Measurements from ENCODE around the gene INPP4B.

Gene INPP4B

GRCh38 chr4:142701017-142701416, 145.1 kb downstream of the INPP4B start:
- no peak overlapping the region for H3K4ac ChIP-seq (ENCODE audit: low read depth in 1 of 2, low read length in 2 of 2)
- H3K4me2 ChIP-seq (ENCODE audit: low read length, poor library complexity, severe bottlenecking), result no peak overlapping the region
- H3K27ac ChIP-seq (ENCODE audit: low read length, poor library complexity, severe bottlenecking), result no peak overlapping the region
- no peaks in the 10 kb centered on the region for H3K9me3 ChIP-seq (ENCODE audit: control insufficient read depth, low read length)
- H3K9ac ChIP-seq (ENCODE audit: low read length), result no peak overlapping the region
- H4K8ac ChIP-seq (ENCODE audit: low read length), result no peak overlapping the region
- H2BK15ac ChIP-seq (ENCODE audit: low read depth, poor library complexity, severe bottlenecking), result no peak overlapping the region
- no peak overlapping the region for H2BK120ac ChIP-seq (ENCODE audit: low read depth, low read length)
- H2AFZ ChIP-seq (ENCODE audit: low read depth, low read length), result no peak overlapping the region
- H3K14ac ChIP-seq (ENCODE audit: low read length in 2 of 2), result no peak overlapping the region
- no peak overlapping the region for H2BK5ac ChIP-seq (ENCODE audit: low read depth, low read length, poor library complexity, severe bottlenecking)
- H3K4me3 ChIP-seq (ENCODE audit: insufficient read depth in 1 of 2, low read depth in 1 of 2, low read length in 2 of 2), result no peak overlapping the region
- H3K4me1 ChIP-seq (ENCODE audit: control insufficient read depth, insufficient read depth, low read depth, low read length), result no peaks in the 10 kb centered on the region
- no peaks in the 10 kb centered on the region for H3K36me3 ChIP-seq (ENCODE audit: control insufficient read depth in 1 of 2, insufficient read depth in 2 of 2, low read depth in 1 of 2, low read length in 2 of 2)
- no peak overlapping the region for H4K91ac ChIP-seq (ENCODE audit: low read length)
- H2AK5ac ChIP-seq (ENCODE audit: low read length, severe bottlenecking), result no peak overlapping the region
- no peak overlapping the region for H3K23ac ChIP-seq (ENCODE audit: low read length in 2 of 2)
- no peak overlapping the region for H3K18ac ChIP-seq (ENCODE audit: low read depth in 1 of 2, low read length in 2 of 2)
- no peaks in the 10 kb centered on the region for H3K27me3 ChIP-seq (ENCODE audit: control insufficient read depth in 1 of 2, insufficient read depth in 1 of 2, low read length in 2 of 2)
- no peak for DNase-seq
- H2BK12ac ChIP-seq (ENCODE audit: low read length in 2 of 2), result no peak overlapping the region
- no peaks in the 10 kb centered on the region for H3K79me1 ChIP-seq (replicated peaks; ENCODE audit: low read length, poor library complexity, severe bottlenecking)

- H3K27me3 ChIP-seq (ENCODE audit: control insufficient read depth in 1 of 2, insufficient read depth in 1 of 2, low read length in 2 of 2), result no peaks in the 10 kb centered on the region
- no peak overlapping the region for H3K27ac ChIP-seq (ENCODE audit: low read length, poor library complexity, severe bottlenecking)
- H3K9ac ChIP-seq (ENCODE audit: low read length), result no peak overlapping the region
- H4K8ac ChIP-seq (ENCODE audit: low read length), result no peak overlapping the region
- H3K4ac ChIP-seq (ENCODE audit: low read depth in 1 of 2, low read length in 2 of 2), result no peak overlapping the region
- no peak overlapping the region for H3K23ac ChIP-seq (ENCODE audit: low read length in 2 of 2)
- H2BK15ac ChIP-seq (ENCODE audit: low read depth, poor library complexity, severe bottlenecking), result no peak overlapping the region
- no peak overlapping the region for H2BK12ac ChIP-seq (ENCODE audit: low read length in 2 of 2)
- H3K9me3 ChIP-seq (ENCODE audit: control insufficient read depth, low read length), result no peaks in the 10 kb centered on the region
- no peaks in the 10 kb centered on the region for H3K36me3 ChIP-seq (ENCODE audit: control insufficient read depth in 1 of 2, insufficient read depth in 2 of 2, low read depth in 1 of 2, low read length in 2 of 2)
- H3K4me3 ChIP-seq (ENCODE audit: insufficient read depth in 1 of 2, low read depth in 1 of 2, low read length in 2 of 2), result no peak overlapping the region
- no peak overlapping the region for H4K91ac ChIP-seq (ENCODE audit: low read length)
- H3K18ac ChIP-seq (ENCODE audit: low read depth in 1 of 2, low read length in 2 of 2), result no peak overlapping the region
- H2AFZ ChIP-seq (ENCODE audit: low read depth, low read length), result no peak overlapping the region
- H3K4me1 ChIP-seq (ENCODE audit: control insufficient read depth, insufficient read depth, low read depth, low read length), result no peaks in the 10 kb centered on the region
- no peak overlapping the region for H2BK5ac ChIP-seq (ENCODE audit: low read depth, low read length, poor library complexity, severe bottlenecking)
- no peak overlapping the region for H2BK120ac ChIP-seq (ENCODE audit: low read depth, low read length)
- H3K14ac ChIP-seq (ENCODE audit: low read length in 2 of 2), result no peak overlapping the region
- no peak overlapping the region for H3K4me2 ChIP-seq (ENCODE audit: low read length, poor library complexity, severe bottlenecking)
- H3K79me1 ChIP-seq (replicated peaks; ENCODE audit: low read length, poor library complexity, severe bottlenecking), result no peaks in the 10 kb centered on the region
- H2AK5ac ChIP-seq (ENCODE audit: low read length, severe bottlenecking), result no peak overlapping the region
- DNase-seq, result no peak
Observed at GRCh38 chr4:142700531-142700930, 145.6 kb downstream of the INPP4B start.

GRCh38 chr4:142698552-142698951, 147.5 kb downstream of the INPP4B start:
- WGBS, result 57% methylated on average over 1 of the region's 1 CpG
- Histone ChIP-seq H3K9ac (ENCODE audit: low read length) (no peak overlapping the region), H3K4me1 (ENCODE audit: control insufficient read depth, insufficient read depth, low read depth, low read length) (no peaks in the 10 kb centered on the region), H3K27me3 (ENCODE audit: control insufficient read depth in 1 of 2, insufficient read depth in 1 of 2, low read length in 2 of 2) (no peaks in the 10 kb centered on the region), H4K8ac (ENCODE audit: low read length) (no peak overlapping the region), H4K91ac (ENCODE audit: low read length) (no peak overlapping the region), H3K14ac (ENCODE audit: low read length in 2 of 2) (no peak overlapping the region), H3K4ac (ENCODE audit: low read depth in 1 of 2, low read length in 2 of 2) (no peak overlapping the region), H3K23ac (ENCODE audit: low read length in 2 of 2) (no peak overlapping the region), H2AFZ (ENCODE audit: low read depth, low read length) (no peak overlapping the region), H2BK5ac (ENCODE audit: low read depth, low read length, poor library complexity, severe bottlenecking) (no peak overlapping the region), H3K27ac (ENCODE audit: low read length, poor library complexity, severe bottlenecking) (no peak overlapping the region), H2BK120ac (ENCODE audit: low read depth, low read length) (no peak overlapping the region), H3K9me3 (ENCODE audit: control insufficient read depth, low read length) (no peaks in the 10 kb centered on the region), H3K4me2 (ENCODE audit: low read length, poor library complexity, severe bottlenecking) (no peak overlapping the region), H3K18ac (ENCODE audit: low read depth in 1 of 2, low read length in 2 of 2) (no peak overlapping the region), H2BK15ac (ENCODE audit: low read depth, poor library complexity, severe bottlenecking) (no peak overlapping the region), H3K4me3 (ENCODE audit: insufficient read depth in 1 of 2, low read depth in 1 of 2, low read length in 2 of 2) (no peak overlapping the region), H2BK12ac (ENCODE audit: low read length in 2 of 2) (no peak overlapping the region), H3K36me3 (ENCODE audit: control insufficient read depth in 1 of 2, insufficient read depth in 2 of 2, low read depth in 1 of 2, low read length in 2 of 2) (no peaks in the 10 kb centered on the region), H2AK5ac (ENCODE audit: low read length, severe bottlenecking) (no peak overlapping the region), H3K79me1 (replicated peaks; ENCODE audit: low read length, poor library complexity, severe bottlenecking) (no peaks in the 10 kb centered on the region)
- DNase-seq, result no peak

GRCh38 chr4:142697928-142698327, 148.2 kb downstream of the INPP4B start:
- no peak overlapping the region for H3K18ac ChIP-seq (ENCODE audit: low read depth in 1 of 2, low read length in 2 of 2)
- no peak overlapping the region for H2AK5ac ChIP-seq (ENCODE audit: low read length, severe bottlenecking)
- no peaks in the 10 kb centered on the region for H3K79me1 ChIP-seq (replicated peaks; ENCODE audit: low read length, poor library complexity, severe bottlenecking)
- H4K91ac ChIP-seq (ENCODE audit: low read length), result no peak overlapping the region
- no peaks in the 10 kb centered on the region for H3K27me3 ChIP-seq (ENCODE audit: control insufficient read depth in 1 of 2, insufficient read depth in 1 of 2, low read length in 2 of 2)
- DNase-seq, result no peak
- no peaks in the 10 kb centered on the region for H3K36me3 ChIP-seq (ENCODE audit: control insufficient read depth in 1 of 2, insufficient read depth in 2 of 2, low read depth in 1 of 2, low read length in 2 of 2)
- H3K4me2 ChIP-seq (ENCODE audit: low read length, poor library complexity, severe bottlenecking), result no peak overlapping the region
- H2BK120ac ChIP-seq (ENCODE audit: low read depth, low read length), result no peak overlapping the region
- no peak overlapping the region for H4K8ac ChIP-seq (ENCODE audit: low read length)
- H3K23ac ChIP-seq (ENCODE audit: low read length in 2 of 2), result no peak overlapping the region
- no peak overlapping the region for H2BK12ac ChIP-seq (ENCODE audit: low read length in 2 of 2)
- H3K4me1 ChIP-seq (ENCODE audit: control insufficient read depth, insufficient read depth, low read depth, low read length), result no peaks in the 10 kb centered on the region
- H3K4ac ChIP-seq (ENCODE audit: low read depth in 1 of 2, low read length in 2 of 2), result no peak overlapping the region
- no peaks in the 10 kb centered on the region for H3K9me3 ChIP-seq (ENCODE audit: control insufficient read depth, low read length)
- no peak overlapping the region for H2AFZ ChIP-seq (ENCODE audit: low read depth, low read length)
- H3K27ac ChIP-seq (ENCODE audit: low read length, poor library complexity, severe bottlenecking), result no peak overlapping the region
- no peak overlapping the region for H3K9ac ChIP-seq (ENCODE audit: low read length)
- no peak overlapping the region for H3K14ac ChIP-seq (ENCODE audit: low read length in 2 of 2)
- H2BK15ac ChIP-seq (ENCODE audit: low read depth, poor library complexity, severe bottlenecking), result no peak overlapping the region
- H2BK5ac ChIP-seq (ENCODE audit: low read depth, low read length, poor library complexity, severe bottlenecking), result no peak overlapping the region
- WGBS, result 93% methylated on average over 1 of the region's 1 CpG
- no peak overlapping the region for H3K4me3 ChIP-seq (ENCODE audit: insufficient read depth in 1 of 2, low read depth in 1 of 2, low read length in 2 of 2)

Data from mesenchymal stem cell (in vitro differentiated cells and primary cell).